ENCODE data around the gene PRKN. TPM values are rescaled to one million over a fixed set of nuclear protein-coding genes. Genes with fewer than 3 reads are reported as not detected.
A peak's percentile ranks its signal among the peaks of the same experiment; 100 is the strongest.
"Not testable (repeated sequence)": the region's sequence is repeated elsewhere in the genome, so short reads cannot be mapped to it uniquely, and the experiment has no call there.

PRKN gene
- total RNA-seq, 2 donors from 2014 or later: 3.3 to 4.8 TPM

DNA sequence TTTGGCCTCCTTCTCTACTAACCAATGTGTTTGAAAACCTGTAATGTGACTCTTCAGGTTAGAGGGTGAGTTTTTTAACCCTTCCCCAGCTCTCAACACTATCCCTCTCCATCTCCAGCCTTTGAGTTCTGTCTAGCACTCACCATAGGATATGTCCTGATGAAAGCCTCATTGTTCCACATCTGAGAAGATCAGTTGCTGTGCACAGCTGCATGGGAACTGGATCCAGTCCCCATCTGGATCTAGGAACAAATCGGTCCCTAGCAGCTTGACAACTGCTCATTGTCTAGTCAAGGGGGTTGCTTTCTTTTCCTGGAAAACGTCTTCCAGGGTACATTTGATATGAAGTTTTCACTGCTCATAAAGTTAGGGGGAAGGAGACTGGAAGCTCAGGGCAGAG, 1408.3 kb downstream of the PRKN start:
- no peaks in the 10 kb centered on the region for H3K4me1 ChIP-seq (ENCODE audit: control insufficient read depth, insufficient read depth, low read length)
- DNase-seq: no peak
- no peaks in the 10 kb centered on the region for H3K36me3 ChIP-seq (ENCODE audit: control insufficient read depth, insufficient read depth, low read length)
- Mint-ChIP-seq H3K27ac (no peak overlapping the region), H3K4me1 (peaks cover 6% of the 10 kb centered on the region), H3K4me3 (no peak overlapping the region), H3K36me3 (ENCODE audit: low read depth) (peaks cover 6% of the 10 kb centered on the region), H3K9me3 (peaks cover 37% of the 10 kb centered on the region), H3K27me3 (ENCODE audit: insufficient read depth) (no peaks in the 10 kb centered on the region)
- peak overlapping the region; percentile 90 for H3K27ac ChIP-seq (ENCODE audit: low read depth, low read length)
- TF ChIP-seq, protein P1, sequence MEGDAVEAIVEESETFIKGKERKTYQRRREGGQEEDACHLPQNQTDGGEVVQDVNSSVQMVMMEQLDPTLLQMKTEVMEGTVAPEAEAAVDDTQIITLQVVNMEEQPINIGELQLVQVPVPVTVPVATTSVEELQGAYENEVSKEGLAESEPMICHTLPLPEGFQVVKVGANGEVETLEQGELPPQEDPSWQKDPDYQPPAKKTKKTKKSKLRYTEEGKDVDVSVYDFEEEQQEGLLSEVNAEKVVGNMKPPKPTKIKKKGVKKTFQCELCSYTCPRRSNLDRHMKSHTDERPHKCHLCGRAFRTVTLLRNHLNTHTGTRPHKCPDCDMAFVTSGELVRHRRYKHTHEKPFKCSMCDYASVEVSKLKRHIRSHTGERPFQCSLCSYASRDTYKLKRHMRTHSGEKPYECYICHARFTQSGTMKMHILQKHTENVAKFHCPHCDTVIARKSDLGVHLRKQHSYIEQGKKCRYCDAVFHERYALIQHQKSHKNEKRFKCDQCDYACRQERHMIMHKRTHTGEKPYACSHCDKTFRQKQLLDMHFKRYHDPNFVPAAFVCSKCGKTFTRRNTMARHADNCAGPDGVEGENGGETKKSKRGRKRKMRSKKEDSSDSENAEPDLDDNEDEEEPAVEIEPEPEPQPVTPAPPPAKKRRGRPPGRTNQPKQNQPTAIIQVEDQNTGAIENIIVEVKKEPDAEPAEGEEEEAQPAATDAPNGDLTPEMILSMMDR (conservative IDR thresholded peaks at IDR 0.05): no peak
- H3K9ac ChIP-seq (ENCODE audit: extremely low read depth, low read length, poor library complexity, severe bottlenecking): no peak overlapping the region
- no peaks in the 10 kb centered on the region for H3K27me3 ChIP-seq (ENCODE audit: control insufficient read depth, insufficient read depth, low read length, poor library complexity, severe bottlenecking)
- H3K4me3 ChIP-seq (ENCODE audit: low read length): no peak overlapping the region
- peaks cover 28% of the 10 kb centered on the region for H3K9me3 ChIP-seq (ENCODE audit: control insufficient read depth, low read length)
- WGBS, 2 experiments (ENCODE audit: insufficient coverage in 1 of 2, insufficient read length in 1 of 2): 87 to 95% methylated on average over 2 of the region's 2 CpGs

DNA sequence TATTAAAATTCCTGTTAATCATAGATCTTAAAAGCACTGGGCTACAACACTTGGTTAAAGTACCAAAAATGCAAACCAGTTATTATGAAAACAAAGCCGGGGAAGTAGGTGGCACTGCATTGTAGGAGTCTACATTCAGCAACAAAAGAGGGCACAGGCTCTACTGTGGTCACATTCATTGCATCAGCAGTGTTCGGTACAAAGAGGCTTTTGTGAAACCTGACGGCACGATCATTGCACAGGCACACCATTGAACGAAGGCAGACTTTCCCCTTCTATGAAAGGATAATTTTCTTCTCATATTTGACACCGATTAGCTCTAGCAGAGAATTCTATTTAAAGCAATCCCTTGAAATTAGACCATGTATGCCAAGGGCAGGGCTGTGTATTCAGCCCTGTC, 1409.1 kb downstream of the PRKN start:
- 83 to 90% methylated on average over 6 of the region's 6 CpGs for WGBS, 2 experiments (ENCODE audit: insufficient coverage in 1 of 2, insufficient read length in 1 of 2)
- Histone ChIP-seq H3K27me3 (ENCODE audit: control insufficient read depth, insufficient read depth, low read length, poor library complexity, severe bottlenecking) (no peaks in the 10 kb centered on the region), H3K36me3 (ENCODE audit: control insufficient read depth, insufficient read depth, low read length) (no peaks in the 10 kb centered on the region), H3K27ac (ENCODE audit: low read depth, low read length) (peak overlapping the region; percentile 90), H3K9ac (ENCODE audit: extremely low read depth, low read length, poor library complexity, severe bottlenecking) (no peak overlapping the region), H3K4me3 (ENCODE audit: low read length) (no peak overlapping the region), H3K9me3 (ENCODE audit: control insufficient read depth, low read length) (peaks cover 26% of the 10 kb centered on the region), H3K4me1 (ENCODE audit: control insufficient read depth, insufficient read depth, low read length) (no peaks in the 10 kb centered on the region)
- Mint-ChIP-seq H3K4me3 (no peak overlapping the region), H3K27ac (peak overlapping the region; percentile 59), H3K9me3 (peaks cover 32% of the 10 kb centered on the region), H3K27me3 (ENCODE audit: insufficient read depth) (no peaks in the 10 kb centered on the region), H3K4me1 (peaks cover 7% of the 10 kb centered on the region), H3K36me3 (ENCODE audit: low read depth) (peaks cover 6% of the 10 kb centered on the region)
- TF ChIP-seq, protein P1 (conservative IDR thresholded peaks at IDR 0.05): no peak
- no peak for DNase-seq

DNA sequence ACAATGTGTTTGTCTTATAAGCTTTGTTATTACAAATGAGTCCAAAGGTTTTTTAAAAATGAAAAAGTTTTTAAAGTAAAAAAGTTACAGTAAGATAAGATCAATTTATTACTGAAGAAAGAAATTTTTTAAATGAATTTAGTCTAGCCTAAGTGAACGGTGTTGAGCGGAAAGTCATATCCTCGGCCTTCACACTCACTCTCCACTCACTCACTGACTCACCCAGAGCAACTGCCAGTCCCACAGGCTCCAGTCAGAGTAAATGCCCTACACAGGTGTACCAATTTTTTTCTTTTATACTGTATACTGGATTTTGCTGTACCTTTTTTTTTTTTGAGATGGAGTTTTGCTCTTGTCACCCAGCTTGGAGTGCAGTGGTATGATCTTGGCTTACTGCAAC, 1411.0 kb downstream of the PRKN start:
- H3K4me1 Mint-ChIP-seq: peaks cover 18% of the 10 kb centered on the region
- 98% methylated on average over 3 of the region's 3 CpGs; no CpG with 5 or more reads in 1 of the 2 experiments for WGBS, 2 experiments (ENCODE audit: insufficient coverage in 1 of 2, insufficient read length in 1 of 2)

DNA sequence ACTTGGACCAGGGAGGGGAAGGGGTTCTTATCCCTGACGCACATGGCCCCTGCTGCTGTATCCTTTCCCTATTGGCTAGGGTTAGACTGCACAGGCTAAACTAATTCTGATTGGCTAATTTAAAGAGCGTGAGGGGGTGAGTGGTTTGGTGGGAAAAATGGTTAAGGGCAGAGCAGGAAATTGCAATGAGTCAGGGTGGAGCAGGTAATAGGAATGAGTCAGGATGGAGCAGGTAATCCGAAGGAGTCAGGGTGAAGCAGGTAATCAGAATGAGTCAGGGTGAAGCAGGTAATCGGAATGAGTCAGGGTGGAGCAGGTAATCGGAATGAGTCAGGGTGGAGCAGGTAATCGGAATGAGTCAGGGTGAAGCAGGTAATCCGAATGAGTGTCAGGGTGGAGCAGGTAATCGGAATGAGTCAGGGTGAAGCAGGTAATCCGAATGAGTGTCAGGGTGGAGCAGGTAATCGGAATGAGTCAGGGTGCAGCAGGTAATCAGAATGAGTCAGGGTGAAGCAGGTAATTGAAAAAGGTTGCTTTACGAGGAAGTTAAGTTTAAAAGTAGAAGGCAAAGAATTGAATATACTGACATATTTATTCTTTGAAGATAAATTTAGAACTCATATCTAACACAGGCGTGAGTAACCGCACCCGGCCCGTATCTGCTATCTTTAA, 1412.2 kb downstream of the PRKN start:
- Mint-ChIP-seq H3K4me1 (peaks cover 18% of the 10 kb centered on the region), H3K9me3 (peaks cover 17% of the 10 kb centered on the region)
- H3K4me3 ChIP-seq (ENCODE audit: low read length); H3K27me3 ChIP-seq (ENCODE audit: control insufficient read depth, insufficient read depth, low read length, poor library complexity, severe bottlenecking); H3K4me3 Mint-ChIP-seq; H3K27ac Mint-ChIP-seq; H3K9ac ChIP-seq (ENCODE audit: extremely low read depth, low read length, poor library complexity, severe bottlenecking); H3K4me1 ChIP-seq (ENCODE audit: control insufficient read depth, insufficient read depth, low read length); DNase-seq; H3K27me3 Mint-ChIP-seq (ENCODE audit: insufficient read depth); H3K36me3 ChIP-seq (ENCODE audit: control insufficient read depth, insufficient read depth, low read length); H3K27ac ChIP-seq (ENCODE audit: low read depth, low read length); H3K36me3 Mint-ChIP-seq (ENCODE audit: low read depth): not testable (repeated sequence)
- 86 to 88% methylated on average over 8 to 10 of the region's 15 CpGs for WGBS, 2 experiments (ENCODE audit: insufficient coverage in 1 of 2, insufficient read length in 1 of 2)
- H3K9me3 ChIP-seq (ENCODE audit: control insufficient read depth, low read length): peaks cover 13% of the 10 kb centered on the region

More for the DNA sequence above, 1411.0 kb downstream of the PRKN start:
- no peak overlapping the region for H3K27ac ChIP-seq (ENCODE audit: low read depth, low read length)
- DNase-seq: no peak
- no peaks in the 10 kb centered on the region for H3K27me3 ChIP-seq (ENCODE audit: control insufficient read depth, insufficient read depth, low read length, poor library complexity, severe bottlenecking)
- peaks cover 19% of the 10 kb centered on the region for H3K9me3 Mint-ChIP-seq
- no peak overlapping the region for H3K27ac Mint-ChIP-seq
- H3K27me3 Mint-ChIP-seq (ENCODE audit: insufficient read depth): no peaks in the 10 kb centered on the region
- H3K9me3 ChIP-seq (ENCODE audit: control insufficient read depth, low read length): peaks cover 13% of the 10 kb centered on the region
- H3K36me3 Mint-ChIP-seq (ENCODE audit: low read depth): peaks cover 3% of the 10 kb centered on the region
- H3K4me3 Mint-ChIP-seq: no peak overlapping the region
- no peak overlapping the region for H3K9ac ChIP-seq (ENCODE audit: extremely low read depth, low read length, poor library complexity, severe bottlenecking)
- no peaks in the 10 kb centered on the region for H3K4me1 ChIP-seq (ENCODE audit: control insufficient read depth, insufficient read depth, low read length)
- H3K36me3 ChIP-seq (ENCODE audit: control insufficient read depth, insufficient read depth, low read length): no peaks in the 10 kb centered on the region
- H3K4me3 ChIP-seq (ENCODE audit: low read length): no peak overlapping the region
- TF ChIP-seq, protein P1 (conservative IDR thresholded peaks at IDR 0.05): no peak

DNA sequence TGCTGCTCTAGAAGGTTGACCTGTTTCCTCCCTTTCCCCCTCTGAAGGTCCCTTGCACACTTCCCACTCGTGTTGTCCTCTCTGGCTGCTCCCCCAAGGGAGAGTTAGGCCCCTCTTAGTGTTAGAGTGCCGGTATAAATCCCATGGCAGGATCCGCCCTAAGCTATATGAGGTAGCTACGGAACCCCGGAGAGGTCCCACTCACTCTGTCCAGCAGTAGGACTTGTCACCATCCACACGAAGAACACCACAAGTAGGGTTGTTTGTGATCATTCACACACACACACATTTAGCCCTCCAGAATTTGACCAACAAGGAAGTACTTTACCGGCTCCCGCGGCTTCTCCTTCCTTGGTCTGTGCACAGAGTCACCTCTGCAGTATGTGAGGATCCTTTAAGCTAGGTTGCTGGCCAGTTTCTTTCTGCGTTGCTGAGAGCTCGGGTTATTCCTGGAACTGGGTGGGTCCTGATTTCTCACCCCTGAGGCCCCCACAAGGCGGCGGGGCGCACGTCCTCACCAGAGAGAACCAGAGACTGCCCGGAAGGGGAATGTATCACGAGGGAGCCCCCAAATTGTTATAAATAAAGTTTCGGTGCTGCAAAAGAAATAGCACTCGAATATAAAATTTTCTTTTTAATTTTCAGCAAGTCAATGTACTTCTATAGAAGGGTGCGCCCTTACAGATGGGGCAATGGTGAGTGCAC, 1412.9 kb downstream of the PRKN start:
- peaks cover 13% of the 10 kb centered on the region for H3K9me3 ChIP-seq (ENCODE audit: control insufficient read depth, low read length)
- H3K27ac Mint-ChIP-seq; H3K27ac ChIP-seq (ENCODE audit: low read depth, low read length); H3K4me3 Mint-ChIP-seq; H3K27me3 Mint-ChIP-seq (ENCODE audit: insufficient read depth); H3K4me3 ChIP-seq (ENCODE audit: low read length); H3K27me3 ChIP-seq (ENCODE audit: control insufficient read depth, insufficient read depth, low read length, poor library complexity, severe bottlenecking); H3K4me1 ChIP-seq (ENCODE audit: control insufficient read depth, insufficient read depth, low read length); H3K36me3 ChIP-seq (ENCODE audit: control insufficient read depth, insufficient read depth, low read length); H3K36me3 Mint-ChIP-seq (ENCODE audit: low read depth); H3K9ac ChIP-seq (ENCODE audit: extremely low read depth, low read length, poor library complexity, severe bottlenecking); DNase-seq: not testable (repeated sequence)
- 92 to 93% methylated on average over 10 to 20 of the region's 20 CpGs for WGBS, 2 experiments (ENCODE audit: insufficient coverage in 1 of 2, insufficient read length in 1 of 2)
- H3K4me1 Mint-ChIP-seq: peaks cover 18% of the 10 kb centered on the region
- H3K9me3 Mint-ChIP-seq: peaks cover 23% of the 10 kb centered on the region

Measured in endodermal cell (in vitro differentiated cells).